ENCODE results near the gene TARM1.

The TARM1 gene

DNA sequence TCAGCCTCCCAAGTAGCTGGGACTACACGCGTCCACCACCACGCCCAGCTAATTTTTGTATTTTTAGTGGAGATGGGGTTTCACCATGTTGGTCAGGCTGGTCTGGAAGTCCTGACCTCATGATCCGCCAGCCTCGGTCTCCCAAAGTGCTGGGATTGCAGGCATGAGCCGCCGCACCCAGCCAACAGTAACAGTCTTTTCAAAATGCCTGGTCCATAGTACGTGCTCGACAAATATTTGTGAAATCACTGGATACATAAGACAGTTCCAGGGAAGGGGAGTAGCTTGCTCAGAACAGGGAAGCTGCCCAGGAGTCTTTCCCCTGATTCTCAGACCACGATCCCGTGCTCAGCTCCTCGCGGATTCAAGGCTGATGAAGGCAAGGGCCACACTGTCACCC, 59.2 kb downstream of the TARM1 start:
- DNase-seq (ENCODE audit: low read depth in 2 of 2) = no peak
- TF ChIP-seq, protein P1, sequence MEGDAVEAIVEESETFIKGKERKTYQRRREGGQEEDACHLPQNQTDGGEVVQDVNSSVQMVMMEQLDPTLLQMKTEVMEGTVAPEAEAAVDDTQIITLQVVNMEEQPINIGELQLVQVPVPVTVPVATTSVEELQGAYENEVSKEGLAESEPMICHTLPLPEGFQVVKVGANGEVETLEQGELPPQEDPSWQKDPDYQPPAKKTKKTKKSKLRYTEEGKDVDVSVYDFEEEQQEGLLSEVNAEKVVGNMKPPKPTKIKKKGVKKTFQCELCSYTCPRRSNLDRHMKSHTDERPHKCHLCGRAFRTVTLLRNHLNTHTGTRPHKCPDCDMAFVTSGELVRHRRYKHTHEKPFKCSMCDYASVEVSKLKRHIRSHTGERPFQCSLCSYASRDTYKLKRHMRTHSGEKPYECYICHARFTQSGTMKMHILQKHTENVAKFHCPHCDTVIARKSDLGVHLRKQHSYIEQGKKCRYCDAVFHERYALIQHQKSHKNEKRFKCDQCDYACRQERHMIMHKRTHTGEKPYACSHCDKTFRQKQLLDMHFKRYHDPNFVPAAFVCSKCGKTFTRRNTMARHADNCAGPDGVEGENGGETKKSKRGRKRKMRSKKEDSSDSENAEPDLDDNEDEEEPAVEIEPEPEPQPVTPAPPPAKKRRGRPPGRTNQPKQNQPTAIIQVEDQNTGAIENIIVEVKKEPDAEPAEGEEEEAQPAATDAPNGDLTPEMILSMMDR (IDR thresholded peaks at IDR 0.05; ENCODE audit: low read depth, low read length) = no peak
- H3K4me3 ChIP-seq (replicated peaks in 1 of 2; ENCODE audit: low read depth in 2 of 2, low read length in 2 of 2) = no peak overlapping the region

- no peak for DNase-seq (ENCODE audit: low read depth in 2 of 2)
- TF ChIP-seq, protein P1 (IDR thresholded peaks at IDR 0.05; ENCODE audit: low read depth, low read length) = no peak
- H3K4me3 ChIP-seq (replicated peaks in 1 of 2; ENCODE audit: low read depth in 2 of 2, low read length in 2 of 2) = no peak overlapping the region
Measured at GRCh38 chr19:54021363-54021762, 59.8 kb downstream of the TARM1 start.

Measured in cardiac fibroblast (primary cell).